ENCODE results near the gene SEC16A.

Gene SEC16A

DNA sequence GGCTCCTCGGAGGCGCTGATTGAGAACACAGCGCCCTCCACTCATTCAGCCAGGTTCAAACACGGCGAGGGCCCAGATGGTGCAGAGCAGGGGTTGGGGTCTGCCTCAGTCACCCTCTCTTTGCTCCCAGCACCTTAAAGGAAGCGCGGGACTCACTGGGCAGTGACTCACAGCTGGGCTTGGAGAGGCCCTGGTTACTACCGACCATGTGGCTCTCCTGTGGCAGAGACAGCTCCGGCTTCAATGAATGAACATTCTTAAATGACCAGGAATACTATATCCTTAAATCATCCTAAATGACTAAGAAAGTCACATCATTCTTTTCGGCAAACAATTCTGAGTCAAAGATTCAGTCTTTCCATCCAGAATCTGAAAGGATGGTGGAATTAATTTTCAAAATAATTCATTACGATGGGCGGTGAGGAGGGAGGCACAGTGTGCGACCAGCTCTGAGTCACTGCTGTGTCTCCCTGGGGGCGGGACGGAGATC, 41.6 kb downstream of the SEC16A start:
- TF ChIP-seq CTCF (conservative IDR thresholded peaks at IDR 0.05; ENCODE audit: low read depth, low read length): no peak
- Histone ChIP-seq H4K20me1 (ENCODE audit: insufficient read depth) (no peaks in the 10 kb centered on the region), H3K27ac (no peak overlapping the region), H3K9ac (no peak overlapping the region), H3K4me2 (no peak overlapping the region), H3K4me3 (IDR thresholded peaks at IDR 0.05; ENCODE audit: insufficient read depth, low read depth, low read length) (no peak overlapping the region), H3K27me3 (ENCODE audit: insufficient read depth, low read depth) (no peaks in the 10 kb centered on the region), H3K4me1 (ENCODE audit: low read depth, poor library complexity, severe bottlenecking) (peaks cover 20% of the 10 kb centered on the region), H3K79me2 (ENCODE audit: insufficient read depth, low read depth) (peaks cover 26% of the 10 kb centered on the region), H3K36me3 (ENCODE audit: insufficient read depth) (no peaks in the 10 kb centered on the region), H2AFZ (ENCODE audit: low read depth) (no peak overlapping the region)

DNA sequence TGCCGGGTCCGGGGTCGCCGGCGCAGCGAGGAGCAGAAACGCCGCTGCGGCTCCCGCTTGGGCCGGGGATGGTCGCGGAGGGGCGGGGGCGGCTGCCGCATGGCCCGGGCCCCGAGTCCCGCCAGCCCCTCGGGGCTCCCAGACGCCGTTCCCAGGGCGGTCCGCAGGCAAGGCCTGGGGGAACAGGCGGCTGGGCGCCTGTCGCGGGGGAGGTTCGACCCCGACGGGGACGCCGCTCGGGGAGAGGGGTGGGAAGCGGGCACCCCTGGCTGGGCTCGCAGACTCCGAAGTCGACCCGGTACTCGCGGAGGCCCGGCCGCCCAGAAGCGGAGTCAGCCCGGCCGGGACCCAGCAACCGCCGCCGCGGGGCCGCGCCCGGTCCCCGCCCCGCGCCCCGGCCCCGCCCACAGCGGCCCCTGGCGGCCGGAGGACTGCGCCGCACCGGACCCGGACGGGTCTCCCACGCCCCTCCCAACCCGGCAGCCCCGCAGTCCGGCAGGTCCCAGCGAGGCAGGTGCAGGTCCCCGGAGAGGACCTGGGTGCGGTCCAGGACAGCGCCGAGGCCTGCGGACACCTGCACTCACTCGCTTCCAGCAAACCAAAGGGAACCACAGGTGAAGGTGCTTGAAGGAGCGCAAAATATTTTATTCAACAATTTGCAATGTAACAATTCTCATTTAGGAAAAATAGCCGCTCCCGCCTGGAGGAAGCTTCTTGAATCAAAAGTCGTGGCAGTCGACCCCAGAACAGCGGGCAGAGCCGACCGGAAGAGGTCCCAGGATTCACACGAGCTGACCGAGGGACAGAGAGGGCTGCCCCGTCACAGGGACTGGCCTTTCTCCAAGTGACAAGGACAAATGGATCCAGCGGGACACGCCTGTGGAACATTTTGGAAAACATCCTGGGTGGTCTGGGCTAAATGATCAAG, 43.1 kb downstream of the SEC16A start, which contains the start of gene INPP5E:
Gene INPP5E, minus strand, starts transcription at position 365 of the 928 bp plus-strand sequence. CDS start 426 bp downstream, outside the sequence.
- Histone ChIP-seq H3K4me1 (ENCODE audit: low read depth, poor library complexity, severe bottlenecking) (peaks cover 20% of the 10 kb centered on the region), H4K20me1 (ENCODE audit: insufficient read depth) (no peaks in the 10 kb centered on the region), H3K79me2 (ENCODE audit: insufficient read depth, low read depth) (peaks cover 34% of the 10 kb centered on the region), H3K36me3 (ENCODE audit: insufficient read depth) (no peaks in the 10 kb centered on the region), H3K27me3 (ENCODE audit: insufficient read depth, low read depth) (no peaks in the 10 kb centered on the region), H2AFZ (ENCODE audit: low read depth) (peak within 1 kb of the TSS; percentile 44), H3K9ac (peak within 1 kb of the TSS; percentile 65), H3K4me2 (peak within 1 kb of the TSS; percentile 81), H3K27ac (peak within 1 kb of the TSS; percentile 32; the same call in 1 of the 2 replicates), H3K4me3 (IDR thresholded peaks at IDR 0.05; ENCODE audit: insufficient read depth, low read depth, low read length) (no peak within 1 kb of the TSS)
- peak; percentile 46; the same call in 1 of the 2 replicates for TF ChIP-seq CTCF (conservative IDR thresholded peaks at IDR 0.05; ENCODE audit: low read depth, low read length)

GRCh38 chr9:136438548-136439480, 44.0 kb downstream of the SEC16A start:
- Histone ChIP-seq H4K20me1 (ENCODE audit: insufficient read depth) (no peaks in the 10 kb centered on the region), H2AFZ (ENCODE audit: low read depth) (peak overlapping the region; percentile 44), H3K36me3 (ENCODE audit: insufficient read depth) (no peaks in the 10 kb centered on the region), H3K27ac (peak overlapping the region; percentile 32; the same call in 1 of the 2 replicates), H3K4me2 (peak overlapping the region; percentile 81), H3K27me3 (ENCODE audit: insufficient read depth, low read depth) (no peaks in the 10 kb centered on the region), H3K4me3 (IDR thresholded peaks at IDR 0.05; ENCODE audit: insufficient read depth, low read depth, low read length) (no peak overlapping the region), H3K4me1 (ENCODE audit: low read depth, poor library complexity, severe bottlenecking) (peaks cover 20% of the 10 kb centered on the region), H3K79me2 (ENCODE audit: insufficient read depth, low read depth) (peaks cover 34% of the 10 kb centered on the region), H3K9ac (peak overlapping the region; percentile 65)
- TF ChIP-seq CTCF (conservative IDR thresholded peaks at IDR 0.05; ENCODE audit: low read depth, low read length): no peak

- Histone ChIP-seq H3K4me3 (IDR thresholded peaks at IDR 0.05; ENCODE audit: insufficient read depth, low read depth, low read length) (no peak overlapping the region), H3K4me1 (ENCODE audit: low read depth, poor library complexity, severe bottlenecking) (peaks cover 20% of the 10 kb centered on the region), H3K27ac (no peak overlapping the region), H3K27me3 (ENCODE audit: insufficient read depth, low read depth) (no peaks in the 10 kb centered on the region), H4K20me1 (ENCODE audit: insufficient read depth) (no peaks in the 10 kb centered on the region), H3K36me3 (ENCODE audit: insufficient read depth) (no peaks in the 10 kb centered on the region), H3K4me2 (peak overlapping the region; percentile 81), H3K9ac (peak overlapping the region; percentile 65; the same call in 1 of the 2 replicates), H3K79me2 (ENCODE audit: insufficient read depth, low read depth) (peaks cover 34% of the 10 kb centered on the region), H2AFZ (ENCODE audit: low read depth) (no peak overlapping the region)
- no peak for TF ChIP-seq CTCF (conservative IDR thresholded peaks at IDR 0.05; ENCODE audit: low read depth, low read length)
These were observed 44.8 kb downstream of the SEC16A start for GRCh38 chr9:136437839-136438547.
